GM21786 (cell line): ENCODE measurements around the gene LDLRAD4.
"Not testable (repeated sequence)": the region's sequence is repeated elsewhere in the genome, so short reads cannot be mapped to it uniquely, and the experiment has no call there.

ENCODE experiments used
- ATAC-seq: cut with Tn5 transposase; IDR thresholded peaks from one replicate; pipeline ENCODE4 v1.9.1; 2021; ENCODE audit not compliant: unreplicated experiment

The LDLRAD4 gene

GRCh38 chr18:13680612-13681011 is 462.1 kb downstream of the LDLRAD4 start:
- ATAC-seq, result no peak

GRCh38 chr18:13681701-13682100 is 463.1 kb downstream of the LDLRAD4 start:
- ATAC-seq, result no peak

GRCh38 chr18:13684546-13684945 is 466.0 kb downstream of the LDLRAD4 start:
- ATAC-seq, result no peak

DNA sequence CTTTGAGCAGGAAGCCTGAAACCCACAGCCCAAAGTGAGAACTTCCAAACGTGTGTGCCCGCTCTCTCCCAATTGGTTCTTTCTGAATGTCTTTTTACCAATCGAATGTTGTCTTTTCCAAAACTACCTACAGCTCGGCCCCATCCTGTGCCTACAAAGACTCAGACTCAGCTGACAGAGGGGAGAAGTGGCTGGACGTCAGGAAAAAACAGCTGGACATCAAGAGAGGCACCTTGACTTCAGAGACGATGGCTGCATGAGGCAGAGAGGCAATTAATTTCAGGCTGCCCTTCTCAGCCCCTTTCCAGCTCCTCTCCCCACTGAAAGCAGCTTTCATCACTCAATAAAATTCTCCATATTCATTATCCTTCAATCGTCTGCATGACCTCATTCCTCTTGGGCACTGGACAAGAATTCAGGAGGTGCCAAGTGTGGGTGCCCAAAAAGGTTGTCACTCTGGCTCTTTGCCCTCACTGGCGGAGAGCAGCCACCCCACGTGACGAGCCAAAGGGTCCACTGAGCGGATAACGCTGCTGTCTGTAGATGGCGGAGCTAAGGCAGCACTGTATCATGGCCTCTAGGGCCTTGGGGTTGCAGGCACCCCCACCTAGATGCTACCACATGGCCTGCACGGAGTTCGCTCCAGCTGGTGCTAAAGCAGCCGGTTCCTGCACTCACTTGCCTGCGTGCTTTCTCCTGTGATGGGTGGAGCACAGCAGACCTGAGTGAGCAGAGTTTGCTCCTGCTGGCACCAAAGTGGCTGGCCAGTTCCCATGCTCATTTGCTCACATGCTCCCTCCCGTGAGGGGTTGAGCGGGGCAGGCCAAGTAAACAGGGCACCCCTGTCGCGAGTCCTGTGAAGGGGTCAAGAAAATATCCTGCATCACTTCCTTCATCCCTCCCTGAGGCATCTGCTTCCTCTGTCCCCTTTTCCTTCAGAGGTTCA is 469.9 kb downstream of the LDLRAD4 start:
- no peak for ATAC-seq

- ATAC-seq, result not testable (repeated sequence)
Measured at GRCh38 chr18:13690060-13690459, 471.5 kb downstream of the LDLRAD4 start.

- ATAC-seq, result not testable (repeated sequence)
Measured at GRCh38 chr18:13695337-13695736, 476.8 kb downstream of the LDLRAD4 start.

- no peak for ATAC-seq
Measured at GRCh38 chr18:13696961-13697360, 478.4 kb downstream of the LDLRAD4 start.

DNA sequence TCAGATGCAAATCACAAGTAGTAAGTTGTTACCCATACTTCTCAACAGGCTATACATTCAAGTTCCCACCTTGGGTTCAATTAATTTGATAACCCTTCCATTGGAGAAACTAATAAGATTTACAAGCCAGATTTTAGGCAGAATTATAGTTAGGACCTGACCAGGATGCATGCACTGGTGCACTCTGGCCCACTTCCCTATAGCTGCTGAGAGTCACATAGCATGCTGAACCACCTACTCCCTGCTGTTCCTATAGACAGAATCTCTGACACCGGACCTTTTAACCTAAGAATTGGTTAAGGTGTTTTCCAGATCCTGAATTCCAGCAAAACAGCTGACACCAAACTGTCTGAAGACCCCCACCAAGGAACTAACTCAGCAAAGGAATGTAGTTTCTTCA is 481.6 kb downstream of the LDLRAD4 start:
- ATAC-seq, result no peak
